HG03442 (cell line): Measurements from ENCODE around the gene GPR3.
"Not testable (repeated sequence)": the region's sequence is repeated elsewhere in the genome, so short reads cannot be mapped to it uniquely, and the experiment has no call there.

Experiments
- ATAC-seq: cut with Tn5 transposase; IDR thresholded peaks from one replicate; pipeline ENCODE4 v1.9.1; 2021; ENCODE audit warnings: mild to moderate bottlenecking, moderate library complexity; ENCODE audit not compliant: unreplicated experiment

The GPR3 gene

DNA sequence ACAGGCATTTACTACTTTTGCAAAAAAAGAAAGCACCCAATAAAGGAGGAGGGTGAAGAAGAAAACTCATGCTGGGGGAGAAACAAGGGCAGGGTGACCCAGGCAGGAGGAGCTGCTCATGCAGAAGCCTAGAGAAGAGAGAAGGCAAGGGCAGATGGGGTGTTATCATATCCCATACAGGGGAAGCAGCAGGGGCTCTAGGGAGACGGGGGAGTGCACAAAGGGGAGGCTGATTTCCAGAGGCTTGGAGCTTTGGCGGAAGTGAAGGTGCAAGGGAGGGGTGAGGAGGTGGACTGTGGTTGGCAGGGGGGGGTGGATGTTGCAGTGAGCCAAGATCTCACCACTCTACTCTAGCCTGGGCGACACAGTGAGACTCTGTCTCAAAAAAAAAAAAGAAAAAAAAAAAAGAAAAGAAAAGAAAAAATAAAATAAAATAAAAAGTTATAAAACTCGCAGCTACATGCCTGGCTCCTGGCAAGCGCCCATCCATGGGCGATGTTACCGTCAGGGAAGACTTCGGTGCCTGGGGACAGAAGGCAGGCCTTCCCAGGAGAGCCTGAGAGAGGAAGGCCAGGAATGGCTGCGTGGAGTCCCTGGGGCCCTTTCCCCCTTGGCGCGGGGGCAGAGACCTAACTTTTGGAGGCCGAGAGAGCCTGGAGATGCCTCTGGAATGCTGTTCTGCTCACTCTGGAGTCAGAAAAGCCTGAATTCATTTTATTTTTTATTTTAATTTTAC is 14.5 kb upstream of the GPR3 start:
- no peak for ATAC-seq

DNA sequence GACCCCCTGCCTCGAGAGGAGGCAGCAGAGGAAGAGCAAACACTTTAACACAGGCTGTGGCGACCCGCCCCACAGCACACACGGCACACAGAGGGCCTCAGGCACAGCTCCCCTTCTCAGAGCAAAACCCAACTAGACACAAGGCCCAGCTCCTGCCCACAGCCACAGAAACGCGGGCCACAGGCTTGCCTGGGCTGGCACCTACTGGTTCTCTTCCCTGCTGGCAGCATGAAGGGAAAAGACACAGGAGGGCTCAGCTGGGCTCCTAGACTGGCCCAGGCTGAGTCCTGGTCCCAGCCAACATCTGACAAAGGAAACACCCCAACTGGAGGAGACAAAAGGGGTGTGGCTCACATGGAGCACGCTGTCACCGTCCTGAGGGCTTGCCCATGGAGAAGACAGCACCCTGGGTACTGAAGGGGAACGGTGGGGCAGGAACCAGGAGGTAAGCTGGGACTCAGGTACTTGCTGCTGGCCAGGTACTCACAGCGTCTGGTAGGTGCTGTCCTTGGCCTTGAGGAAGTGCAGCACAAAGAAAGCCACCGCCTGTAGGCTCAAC is 12.8 kb upstream of the GPR3 start:
- no peak for ATAC-seq

DNA sequence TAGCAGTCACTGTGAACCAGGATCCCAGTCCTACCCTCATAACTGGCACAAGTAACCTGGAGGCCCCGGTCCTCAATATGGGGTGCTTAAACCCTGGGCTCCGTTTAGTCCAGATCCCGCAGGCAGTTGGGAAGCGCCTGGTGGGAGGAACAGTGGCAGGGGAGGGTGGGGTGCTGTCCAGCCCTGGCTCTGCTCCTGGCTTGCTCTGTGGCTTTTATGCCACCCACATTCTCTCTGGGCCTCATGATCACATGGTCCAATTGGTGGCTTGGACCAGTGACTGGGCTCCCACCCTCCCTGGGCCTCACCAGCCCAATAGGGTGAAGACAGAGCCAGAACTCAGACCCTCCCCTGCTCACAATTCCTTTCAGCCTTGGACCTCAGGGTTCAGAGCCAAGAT is 12.2 kb upstream of the GPR3 start:
- ATAC-seq, result no peak

DNA sequence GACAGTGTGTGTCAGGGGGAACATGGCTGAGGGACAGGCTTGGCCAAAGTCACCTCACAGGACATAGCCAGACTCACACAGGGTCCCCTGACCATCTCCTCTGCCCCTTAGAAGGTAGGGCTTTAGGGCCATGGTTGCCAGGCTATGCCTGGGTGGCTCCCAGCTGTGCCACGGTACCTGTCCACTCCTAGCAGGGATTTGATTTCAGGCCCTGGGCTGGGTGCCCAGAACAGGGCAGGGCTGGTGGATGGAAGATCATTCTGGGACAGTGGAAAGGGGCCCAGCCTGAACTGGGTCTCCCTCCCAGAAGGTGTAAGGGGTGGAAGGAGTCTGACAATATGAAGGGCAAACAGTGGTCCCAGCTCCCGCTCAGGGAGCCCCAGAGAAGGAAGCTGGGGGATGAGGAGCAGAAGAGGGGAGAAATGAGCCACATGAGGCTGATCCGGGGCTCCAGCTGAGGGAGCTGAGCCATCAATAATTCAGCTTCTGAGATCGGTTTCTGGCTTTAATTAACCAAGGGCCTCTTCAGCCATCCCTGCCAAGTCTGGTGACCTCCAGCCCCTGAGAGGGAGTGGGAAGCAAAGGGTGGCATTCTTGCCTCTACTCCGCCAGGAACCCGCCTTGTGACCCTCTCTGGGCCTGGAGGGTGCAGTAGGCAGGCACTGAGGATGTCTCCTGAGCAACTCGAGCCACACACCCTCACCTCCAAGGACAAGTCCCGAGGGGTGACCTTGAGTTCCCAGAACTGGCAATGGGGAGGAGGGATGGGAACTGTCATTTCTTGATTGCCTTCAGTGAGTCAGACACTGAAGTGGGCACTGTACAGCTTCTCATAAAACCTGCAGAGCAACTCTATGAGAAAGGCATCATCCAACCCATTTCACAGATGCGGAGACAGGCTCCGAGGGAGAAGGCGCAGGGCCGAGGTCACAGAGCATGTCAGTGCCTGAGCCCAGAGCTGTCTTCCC is 11.4 kb upstream of the GPR3 start:
- ATAC-seq, result no peak

DNA sequence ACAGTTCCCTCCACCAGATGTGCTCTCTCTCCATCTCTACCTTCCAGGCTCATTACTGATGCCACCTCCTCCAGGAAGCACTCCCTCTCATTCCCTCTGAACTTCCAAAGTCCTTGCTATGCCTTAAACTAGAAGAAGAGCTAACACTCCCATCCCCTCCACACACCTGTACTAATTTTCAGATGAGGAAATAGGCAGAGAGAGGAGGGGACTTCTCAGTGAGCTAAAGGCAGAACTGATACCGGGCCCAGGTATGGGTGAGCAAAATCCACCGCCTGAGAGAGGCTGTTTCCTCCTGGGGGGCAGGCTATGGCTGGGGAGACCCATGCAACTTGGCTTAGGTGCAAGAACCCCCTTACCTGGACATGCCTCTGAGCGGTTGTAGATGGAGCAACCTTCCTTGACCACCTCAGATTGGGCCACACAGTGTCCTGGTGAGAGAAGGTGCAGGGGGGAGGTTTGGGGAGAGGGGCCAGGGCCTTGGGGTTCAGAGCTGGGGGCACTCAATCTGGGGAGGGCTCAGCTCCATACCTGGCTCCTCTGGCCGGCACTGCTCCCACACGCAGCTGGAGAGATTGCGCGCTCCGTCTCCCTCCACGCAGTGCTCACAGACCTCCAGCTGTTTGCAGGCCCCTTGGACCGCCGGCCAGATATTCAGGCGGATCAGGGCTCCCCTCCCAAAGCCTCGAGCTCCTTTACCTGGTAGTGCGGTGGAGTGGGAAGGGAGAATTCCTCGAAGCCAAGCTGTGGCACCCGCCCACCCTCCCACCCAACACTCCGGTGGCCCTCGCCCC is 10.3 kb upstream of the GPR3 start:
- no peak for ATAC-seq

DNA sequence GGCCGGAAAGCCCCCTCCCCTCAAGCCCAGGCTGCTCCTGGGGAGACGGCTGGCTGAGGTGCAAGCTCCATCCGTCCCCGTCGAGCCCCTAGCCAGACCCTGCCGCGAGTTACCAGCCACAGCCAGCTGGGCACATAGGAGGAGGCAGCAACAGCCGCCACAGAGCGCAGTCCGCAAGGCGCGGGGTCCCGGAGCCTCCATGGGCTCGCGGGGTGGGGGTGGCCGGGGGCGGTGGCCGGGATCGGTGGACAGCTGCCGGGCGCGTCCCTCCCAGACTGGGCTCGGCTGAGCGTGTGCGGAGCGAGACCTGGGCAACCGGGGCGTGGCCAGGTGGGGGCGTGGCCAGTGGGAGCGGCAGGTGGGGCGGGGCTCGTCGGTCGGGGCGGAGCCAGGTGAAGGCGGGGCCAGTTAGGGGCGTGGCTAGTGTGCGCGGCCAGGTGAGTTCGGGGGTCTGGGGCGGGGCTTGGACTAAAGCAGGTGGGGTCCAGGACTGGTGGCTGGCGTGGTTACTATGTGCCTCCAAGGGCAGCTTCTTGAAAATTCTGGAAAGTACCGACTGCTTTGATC is 9.3 kb upstream of the GPR3 start, which contains the start of gene CD164L2:
CD164L2 (minus strand) TSS at position 295 of the 567 bp plus-strand sequence; CDS start at position 201, 94 bp downstream.
- ATAC-seq, result no peak

DNA sequence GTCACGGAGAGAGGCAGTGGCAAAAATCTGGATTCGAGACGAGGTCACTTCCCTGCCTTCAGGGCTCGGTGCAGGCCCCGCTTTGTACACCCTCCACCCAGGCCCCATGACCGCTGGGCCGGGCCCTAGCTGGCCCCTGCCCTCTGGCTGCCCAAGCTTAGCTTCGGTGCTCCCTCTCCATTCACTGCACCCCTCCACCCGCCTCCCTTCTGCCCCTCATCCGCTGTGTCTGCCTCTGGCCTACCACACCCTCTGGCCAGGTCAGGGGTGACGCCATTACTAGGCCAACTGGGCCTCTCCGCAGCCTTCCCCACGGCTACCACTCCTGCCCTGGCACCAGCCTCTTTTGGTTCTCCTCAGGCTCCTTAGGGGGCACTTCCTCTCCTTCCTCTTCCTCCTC is 8.8 kb upstream of the GPR3 start:
- no peak for ATAC-seq

DNA sequence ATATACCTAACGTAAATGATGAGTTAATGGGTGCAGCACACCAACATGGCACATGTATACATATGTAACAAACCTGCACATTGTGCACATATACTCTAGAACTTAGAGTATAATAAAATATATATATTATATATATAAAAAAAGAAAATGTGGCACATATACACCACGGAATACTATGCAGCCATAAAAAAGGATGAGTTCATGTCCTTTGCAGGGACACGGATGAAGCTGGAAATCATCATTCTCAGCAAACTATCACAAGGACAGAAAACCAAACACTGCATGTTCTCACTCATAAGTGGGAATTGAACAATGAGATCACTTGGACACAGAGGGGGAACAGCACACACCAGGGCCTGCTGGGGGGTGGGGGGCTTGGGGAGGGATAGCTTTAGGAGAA is 7.6 kb upstream of the GPR3 start:
- not testable (repeated sequence) for ATAC-seq

DNA sequence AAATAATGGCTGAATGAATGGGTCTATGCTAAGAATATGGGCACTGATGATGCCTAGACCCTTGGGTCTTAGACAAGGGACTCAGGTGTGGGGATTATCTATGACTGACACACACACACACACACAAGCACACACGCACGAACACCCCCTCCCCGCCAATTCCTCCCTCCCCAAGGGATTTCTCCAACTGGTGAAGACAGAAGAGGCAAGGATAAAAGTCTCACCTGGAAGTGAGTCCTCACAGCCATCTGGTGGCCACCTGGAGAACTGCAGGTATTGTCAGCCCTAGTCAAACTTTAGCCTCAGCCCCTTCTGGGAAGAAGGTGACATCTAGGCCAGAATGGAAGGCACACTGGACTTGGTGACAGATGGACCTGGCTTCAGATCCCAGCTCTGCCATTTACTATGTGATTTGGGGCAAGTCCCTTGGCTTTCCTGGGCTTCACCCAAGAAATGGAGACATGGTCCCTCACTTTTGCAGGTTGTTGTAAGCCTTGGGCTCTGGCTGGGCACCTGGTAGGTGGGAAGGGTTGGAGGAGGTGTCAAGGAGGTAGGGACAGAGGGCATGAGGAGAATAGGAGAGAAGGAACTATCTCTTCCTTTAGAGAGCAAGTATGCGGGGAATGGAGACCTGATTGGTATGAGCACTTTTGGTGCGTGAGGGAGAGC is 4.0 kb upstream of the GPR3 start:
- no peak for ATAC-seq

DNA sequence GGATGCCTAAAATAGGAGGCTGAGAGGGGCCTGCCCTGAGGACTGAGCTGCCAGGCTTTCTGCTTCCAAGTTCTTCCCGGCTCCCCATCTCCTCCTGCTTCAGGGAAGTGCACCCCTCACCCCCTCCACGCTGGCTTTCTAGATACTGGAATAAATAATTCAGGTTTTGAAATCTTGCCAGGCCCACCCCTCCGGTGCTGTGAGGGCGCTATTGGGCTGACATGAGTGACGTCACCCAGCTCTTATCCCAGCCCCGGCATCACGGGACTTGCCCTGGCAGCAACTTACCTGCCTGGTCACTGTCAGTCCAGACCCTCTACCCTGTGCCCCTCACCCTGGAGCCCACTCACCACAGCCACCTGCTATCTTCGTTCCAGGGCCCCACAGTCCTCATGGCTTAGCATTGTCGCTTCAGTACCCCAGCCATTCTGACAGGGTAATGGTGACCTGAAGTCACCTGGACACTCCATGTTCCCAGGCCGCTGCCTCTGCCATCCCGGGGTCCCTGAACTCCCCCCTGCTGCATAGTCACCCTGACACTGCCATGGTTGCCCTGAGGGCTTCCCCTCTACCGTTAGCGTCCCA is 819 bp upstream of the GPR3 start:
- no peak for ATAC-seq

DNA sequence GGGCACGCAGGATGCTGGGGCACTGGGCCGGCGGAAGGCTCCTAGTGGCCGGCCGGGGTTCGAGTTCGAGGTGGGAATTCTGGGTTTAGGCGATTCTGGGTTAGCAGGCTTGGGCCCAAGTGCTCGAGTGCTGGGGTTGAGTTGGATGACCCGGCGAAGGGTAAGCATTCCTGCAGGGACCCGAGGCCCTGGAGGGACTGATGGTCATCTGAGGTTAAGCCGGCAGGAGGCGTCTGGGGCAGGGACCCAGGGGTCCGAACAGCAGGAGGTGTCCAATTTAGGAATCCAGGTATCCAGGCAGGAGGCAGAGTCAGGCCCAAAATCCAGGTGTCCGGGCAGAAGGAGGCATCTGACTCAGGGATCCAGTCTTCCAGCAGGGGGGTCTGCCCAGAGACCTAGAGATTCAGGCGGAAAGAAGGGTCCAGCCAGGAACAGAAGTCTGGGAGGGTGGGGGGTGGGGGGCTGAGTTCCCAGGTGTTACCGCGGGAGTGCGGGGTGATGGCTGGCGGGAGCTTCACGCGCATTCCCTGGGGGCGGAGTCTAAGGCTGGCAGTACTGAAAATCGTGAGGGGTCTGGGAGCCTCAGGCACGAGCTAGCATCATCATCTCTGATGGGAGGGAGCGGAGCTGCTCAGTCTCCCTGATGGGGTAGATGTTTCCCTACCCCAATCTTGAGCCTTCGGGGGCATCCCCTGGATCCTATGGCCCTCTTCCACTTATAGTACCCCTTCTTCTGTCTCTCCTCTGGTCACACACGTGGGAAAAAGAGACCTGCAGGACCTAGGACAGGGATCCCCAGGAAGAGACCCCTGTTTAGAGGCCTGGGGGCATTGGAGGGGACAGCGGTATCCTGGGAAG is 585 bp downstream of the GPR3 start:
- ATAC-seq, result no peak

DNA sequence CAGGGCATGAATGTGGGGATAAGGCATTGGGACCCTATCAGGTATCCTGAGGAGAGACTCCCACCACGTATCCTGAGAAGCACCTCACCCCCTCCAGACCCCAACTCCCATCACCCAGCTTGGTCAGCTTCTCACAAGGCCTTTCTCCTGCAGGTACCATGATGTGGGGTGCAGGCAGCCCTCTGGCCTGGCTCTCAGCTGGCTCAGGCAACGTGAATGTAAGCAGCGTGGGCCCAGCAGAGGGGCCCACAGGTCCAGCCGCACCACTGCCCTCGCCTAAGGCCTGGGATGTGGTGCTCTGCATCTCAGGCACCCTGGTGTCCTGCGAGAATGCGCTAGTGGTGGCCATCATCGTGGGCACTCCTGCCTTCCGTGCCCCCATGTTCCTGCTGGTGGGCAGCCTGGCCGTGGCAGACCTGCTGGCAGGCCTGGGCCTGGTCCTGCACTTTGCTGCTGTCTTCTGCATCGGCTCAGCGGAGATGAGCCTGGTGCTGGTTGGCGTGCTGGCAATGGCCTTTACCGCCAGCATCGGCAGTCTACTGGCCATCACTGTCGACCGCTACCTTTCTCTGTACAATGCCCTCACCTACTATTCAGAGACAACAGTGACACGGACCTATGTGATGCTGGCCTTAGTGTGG is 1.3 kb downstream of the GPR3 start:
- no peak for ATAC-seq

DNA sequence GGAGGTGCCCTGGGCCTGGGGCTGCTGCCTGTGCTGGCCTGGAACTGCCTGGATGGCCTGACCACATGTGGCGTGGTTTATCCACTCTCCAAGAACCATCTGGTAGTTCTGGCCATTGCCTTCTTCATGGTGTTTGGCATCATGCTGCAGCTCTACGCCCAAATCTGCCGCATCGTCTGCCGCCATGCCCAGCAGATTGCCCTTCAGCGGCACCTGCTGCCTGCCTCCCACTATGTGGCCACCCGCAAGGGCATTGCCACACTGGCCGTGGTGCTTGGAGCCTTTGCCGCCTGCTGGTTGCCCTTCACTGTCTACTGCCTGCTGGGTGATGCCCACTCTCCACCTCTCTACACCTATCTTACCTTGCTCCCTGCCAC is 1.8 kb downstream of the GPR3 start:
- ATAC-seq, result no peak

DNA sequence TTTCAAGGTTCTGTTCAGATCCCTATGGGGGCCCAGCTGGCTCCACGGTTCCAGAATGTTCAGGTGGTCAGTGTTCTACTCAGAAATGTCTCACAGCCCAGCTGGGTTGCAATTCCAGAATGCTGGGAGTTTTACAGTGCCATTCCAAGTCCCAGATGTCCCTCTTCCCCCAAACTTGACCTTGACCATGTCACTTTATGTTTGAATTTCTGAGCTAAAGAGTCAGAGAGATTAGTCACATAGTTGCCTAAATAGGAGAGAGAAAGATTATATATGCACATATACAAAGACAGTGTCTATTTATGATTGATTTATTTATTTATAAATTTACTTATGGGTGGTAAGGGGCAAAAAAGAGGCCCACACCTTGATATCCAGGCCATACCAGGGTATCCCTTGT is 2.5 kb downstream of the GPR3 start:
- no peak for ATAC-seq

DNA sequence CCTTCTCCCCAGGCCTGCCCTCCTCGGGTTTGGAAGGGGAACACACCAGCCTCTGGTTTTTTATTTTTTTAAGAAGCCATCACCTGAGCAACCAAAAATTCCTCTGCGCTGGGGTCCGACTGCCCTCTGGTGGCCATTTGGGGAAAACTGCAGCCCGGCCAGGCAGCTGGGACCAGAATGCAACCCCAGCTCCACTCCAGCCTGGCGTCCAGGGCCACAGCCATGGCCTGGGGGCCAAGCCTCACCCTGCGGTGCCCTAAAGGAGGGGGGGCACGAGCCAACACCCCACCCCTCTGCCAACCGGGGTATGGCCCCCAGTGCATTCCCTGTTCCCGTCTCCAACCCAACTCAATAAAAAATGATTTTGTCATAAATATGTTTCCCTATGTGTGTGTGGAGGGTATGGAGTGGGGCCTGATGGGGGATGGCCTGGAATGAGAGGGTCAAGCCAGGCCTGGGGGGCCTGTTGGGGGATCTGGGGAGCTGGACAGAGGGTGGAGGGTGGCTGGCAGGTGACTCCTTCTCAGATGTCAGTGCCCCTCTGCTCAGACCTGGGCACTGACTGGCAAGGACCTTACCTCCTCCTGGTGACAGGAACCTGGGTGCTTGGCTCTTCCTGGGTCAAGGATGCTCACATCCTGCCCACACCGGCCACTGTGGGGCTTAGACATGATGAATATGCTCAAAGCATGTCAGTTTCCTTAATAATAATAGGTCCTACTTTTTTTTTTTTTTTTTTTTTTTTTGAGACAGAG is 3.2 kb downstream of the GPR3 start:
- no peak for ATAC-seq

DNA sequence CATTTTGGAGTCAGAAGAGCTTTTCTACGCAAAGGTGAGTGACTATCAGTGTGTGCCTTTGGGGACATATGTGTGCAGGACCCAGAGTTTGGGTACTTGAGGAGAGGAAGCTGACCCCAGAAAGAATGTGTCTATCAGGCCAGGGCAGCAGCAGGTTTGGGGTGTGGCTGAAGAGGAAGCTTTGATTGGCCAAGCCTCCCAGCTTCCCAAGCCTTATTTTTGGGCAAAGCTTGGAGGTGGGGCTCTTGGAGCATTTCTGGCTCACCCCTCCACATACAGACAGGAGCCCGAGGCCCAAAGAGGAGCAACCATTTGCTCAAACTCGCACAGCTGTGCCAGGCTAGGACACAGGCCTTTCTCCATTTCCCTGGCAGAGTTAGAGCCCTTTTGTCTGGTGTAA is 4.7 kb downstream of the GPR3 start:
- ATAC-seq, result no peak

DNA sequence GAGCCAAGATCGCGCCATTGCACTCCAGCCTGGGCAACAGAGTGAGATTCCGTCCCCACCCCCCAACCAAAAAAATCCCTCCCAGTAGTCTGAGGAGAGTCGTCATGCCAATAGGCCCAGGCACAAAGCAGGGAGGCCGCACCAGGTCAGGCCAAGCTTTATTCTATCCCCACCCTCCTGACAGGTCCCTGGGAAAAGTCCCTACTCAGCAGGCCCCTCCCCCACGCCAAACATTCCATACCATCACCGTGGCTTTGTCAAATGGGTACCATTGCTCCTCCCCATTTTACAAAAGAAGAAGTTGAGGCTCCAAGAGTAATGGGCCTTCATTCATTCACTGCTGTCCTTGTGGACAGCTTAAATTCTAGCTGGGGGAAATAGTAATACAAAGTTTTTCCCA is 5.3 kb downstream of the GPR3 start:
- no peak for ATAC-seq
